Cardiac fibroblast (primary cell): ENCODE measurements around the gene NDRG2.
"Not testable (repeated sequence)": the region's sequence is repeated elsewhere in the genome, so short reads cannot be mapped to it uniquely, and the experiment has no call there.

ENCODE experiments used
- DNase-seq, 2 donors: peaks; one replicate each; pipeline versions ENCODE4 v3.0.0 to v3.0.0-alpha.2; 2010; ENCODE audit warnings: low read depth in 2 of 2
- H3K4me3 ChIP-seq, 2 donors: replicated peaks in 1 of 2; 1 replicate in 1 of 2; 2 replicates in 1 of 2; pipeline ENCODE4 v1.5.1; 2011; ENCODE audit warnings: low read depth in 2 of 2, low read length in 2 of 2, mild to moderate bottlenecking in 2 of 2, moderate library complexity in 1 of 2
- TF ChIP-seq, protein P1 (sequence below): IDR thresholded peaks from one replicate; pipeline ENCODE4 v1.5.1; 2011; ENCODE audit warnings: low read depth, mild to moderate bottlenecking, low read length, inconsistent platforms

Gene NDRG2

DNA sequence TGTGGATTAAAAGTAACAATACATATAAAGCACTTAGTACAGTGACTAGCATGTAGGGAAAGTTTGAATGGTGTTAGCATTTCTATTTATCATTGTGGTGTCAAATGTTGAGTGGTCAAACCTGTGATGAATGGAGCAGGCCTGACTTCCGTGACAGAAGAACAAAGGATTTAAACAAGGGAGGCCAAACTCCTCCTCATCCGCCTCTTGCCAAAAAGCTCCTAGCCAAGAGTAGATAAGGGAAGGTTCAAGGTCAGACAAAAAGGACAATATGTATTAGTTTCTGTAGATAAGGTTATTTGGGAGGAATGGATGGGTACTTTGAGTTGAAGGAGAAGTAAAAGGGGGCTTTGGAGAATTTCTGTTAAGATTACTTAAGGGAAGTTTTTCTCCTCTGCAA lies 23.8 kb upstream of the NDRG2 start:
- DNase-seq: peak in 1 of 2 donors; percentile 32
- TF ChIP-seq, protein P1, sequence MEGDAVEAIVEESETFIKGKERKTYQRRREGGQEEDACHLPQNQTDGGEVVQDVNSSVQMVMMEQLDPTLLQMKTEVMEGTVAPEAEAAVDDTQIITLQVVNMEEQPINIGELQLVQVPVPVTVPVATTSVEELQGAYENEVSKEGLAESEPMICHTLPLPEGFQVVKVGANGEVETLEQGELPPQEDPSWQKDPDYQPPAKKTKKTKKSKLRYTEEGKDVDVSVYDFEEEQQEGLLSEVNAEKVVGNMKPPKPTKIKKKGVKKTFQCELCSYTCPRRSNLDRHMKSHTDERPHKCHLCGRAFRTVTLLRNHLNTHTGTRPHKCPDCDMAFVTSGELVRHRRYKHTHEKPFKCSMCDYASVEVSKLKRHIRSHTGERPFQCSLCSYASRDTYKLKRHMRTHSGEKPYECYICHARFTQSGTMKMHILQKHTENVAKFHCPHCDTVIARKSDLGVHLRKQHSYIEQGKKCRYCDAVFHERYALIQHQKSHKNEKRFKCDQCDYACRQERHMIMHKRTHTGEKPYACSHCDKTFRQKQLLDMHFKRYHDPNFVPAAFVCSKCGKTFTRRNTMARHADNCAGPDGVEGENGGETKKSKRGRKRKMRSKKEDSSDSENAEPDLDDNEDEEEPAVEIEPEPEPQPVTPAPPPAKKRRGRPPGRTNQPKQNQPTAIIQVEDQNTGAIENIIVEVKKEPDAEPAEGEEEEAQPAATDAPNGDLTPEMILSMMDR: no peak
- no peak overlapping the region for H3K4me3 ChIP-seq

DNA sequence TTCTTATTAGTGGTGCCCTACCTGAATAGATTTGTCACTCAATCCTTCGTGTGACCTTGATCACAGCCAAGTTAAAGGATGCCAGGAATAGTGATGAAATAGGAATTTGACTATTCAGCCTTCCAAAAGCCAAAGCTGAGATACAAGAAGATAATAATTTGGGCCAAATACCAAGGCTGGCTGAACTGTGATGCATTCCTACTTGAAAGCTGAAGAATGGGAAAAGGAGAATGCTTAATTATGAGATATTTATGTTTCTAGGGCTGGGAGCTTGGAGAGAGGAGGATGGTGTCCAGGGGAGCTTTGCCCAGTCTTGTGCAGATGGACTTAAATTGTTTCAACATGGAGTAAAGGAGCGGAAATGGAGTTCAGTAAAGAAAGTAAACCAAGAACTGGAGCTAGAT lies 22.5 kb upstream of the NDRG2 start:
- H3K4me3 ChIP-seq: no peak overlapping the region
- peak in 1 of 2 donors; percentile 56 for DNase-seq
- TF ChIP-seq, protein P1: no peak

DNA sequence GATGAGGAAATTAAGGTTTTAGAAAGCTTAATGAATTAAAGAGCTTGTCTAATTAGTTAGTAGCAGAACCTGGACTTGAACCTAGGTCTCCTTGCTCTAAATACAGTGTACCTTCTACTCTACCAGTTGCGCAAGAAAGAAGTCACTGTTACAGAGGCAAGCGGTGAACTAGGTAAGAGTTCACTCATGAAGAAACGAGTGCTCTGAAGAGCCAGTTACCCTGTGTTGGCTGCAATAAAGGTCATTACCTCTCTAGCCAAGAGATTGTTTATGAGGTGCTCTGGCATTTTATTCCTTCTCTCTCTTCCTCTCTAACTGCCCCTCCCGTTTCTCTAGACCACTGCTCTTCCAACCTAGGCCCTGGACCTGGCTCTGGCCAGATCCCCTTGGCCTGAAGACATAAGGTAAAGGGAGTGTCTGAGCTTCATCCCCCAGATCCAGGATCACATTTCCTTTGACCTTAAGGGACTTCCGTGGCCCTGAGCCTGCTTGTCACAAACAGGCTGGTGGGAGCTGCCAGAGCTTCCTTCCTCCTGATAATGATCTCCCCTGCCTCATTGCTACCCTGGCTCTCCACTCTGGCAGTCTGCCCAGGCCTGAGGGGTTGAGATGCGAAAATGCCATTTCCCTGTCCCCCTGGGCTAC lies 19.2 kb upstream of the NDRG2 start:
- H3K4me3 ChIP-seq: no peak overlapping the region
- no peak for DNase-seq
- TF ChIP-seq, protein P1: no peak

DNA sequence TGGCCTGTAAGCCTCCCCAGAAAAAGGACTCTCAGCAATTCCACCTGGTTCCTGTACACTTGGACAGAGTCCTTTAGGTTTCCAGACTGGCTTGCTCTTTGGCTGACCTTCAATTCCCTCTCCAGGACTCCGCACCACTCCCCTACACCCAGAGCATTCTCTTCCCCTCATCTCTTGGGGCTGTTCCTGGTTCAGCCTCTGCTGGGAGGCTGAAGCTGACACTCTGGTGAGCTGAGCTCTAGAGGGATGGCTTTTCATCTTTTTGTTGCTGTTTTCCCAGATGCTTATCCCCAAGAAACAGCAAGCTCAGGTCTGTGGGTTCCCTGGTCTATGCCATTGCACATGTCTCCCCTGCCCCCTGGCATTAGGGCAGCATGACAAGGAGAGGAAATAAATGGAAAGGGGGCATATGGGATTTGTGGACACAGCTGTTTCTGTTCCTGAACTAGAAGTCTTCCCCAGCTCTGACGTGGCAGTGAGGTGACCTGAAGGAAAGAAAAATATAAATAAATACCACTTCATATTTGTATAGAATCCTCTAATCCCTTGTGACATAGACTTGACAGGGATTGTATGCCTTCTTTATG lies 18.6 kb upstream of the NDRG2 start:
- H3K4me3 ChIP-seq: no peak overlapping the region
- TF ChIP-seq, protein P1: no peak
- no peak for DNase-seq

DNA sequence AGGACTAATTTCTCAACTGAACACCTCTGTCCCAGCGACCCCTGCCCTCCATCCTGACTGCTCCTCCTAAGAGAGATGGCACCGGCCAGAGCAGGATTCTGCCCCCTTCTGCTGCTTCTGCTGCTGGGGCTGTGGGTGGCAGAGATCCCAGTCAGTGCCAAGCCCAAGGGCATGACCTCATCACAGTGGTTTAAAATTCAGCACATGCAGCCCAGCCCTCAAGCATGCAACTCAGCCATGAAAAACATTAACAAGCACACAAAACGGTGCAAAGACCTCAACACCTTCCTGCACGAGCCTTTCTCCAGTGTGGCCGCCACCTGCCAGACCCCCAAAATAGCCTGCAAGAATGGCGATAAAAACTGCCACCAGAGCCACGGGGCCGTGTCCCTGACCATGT lies 18.1 kb upstream of the NDRG2 start:
- TF ChIP-seq, protein P1: no peak
- DNase-seq: no peak
- H3K4me3 ChIP-seq: no peak overlapping the region

DNA sequence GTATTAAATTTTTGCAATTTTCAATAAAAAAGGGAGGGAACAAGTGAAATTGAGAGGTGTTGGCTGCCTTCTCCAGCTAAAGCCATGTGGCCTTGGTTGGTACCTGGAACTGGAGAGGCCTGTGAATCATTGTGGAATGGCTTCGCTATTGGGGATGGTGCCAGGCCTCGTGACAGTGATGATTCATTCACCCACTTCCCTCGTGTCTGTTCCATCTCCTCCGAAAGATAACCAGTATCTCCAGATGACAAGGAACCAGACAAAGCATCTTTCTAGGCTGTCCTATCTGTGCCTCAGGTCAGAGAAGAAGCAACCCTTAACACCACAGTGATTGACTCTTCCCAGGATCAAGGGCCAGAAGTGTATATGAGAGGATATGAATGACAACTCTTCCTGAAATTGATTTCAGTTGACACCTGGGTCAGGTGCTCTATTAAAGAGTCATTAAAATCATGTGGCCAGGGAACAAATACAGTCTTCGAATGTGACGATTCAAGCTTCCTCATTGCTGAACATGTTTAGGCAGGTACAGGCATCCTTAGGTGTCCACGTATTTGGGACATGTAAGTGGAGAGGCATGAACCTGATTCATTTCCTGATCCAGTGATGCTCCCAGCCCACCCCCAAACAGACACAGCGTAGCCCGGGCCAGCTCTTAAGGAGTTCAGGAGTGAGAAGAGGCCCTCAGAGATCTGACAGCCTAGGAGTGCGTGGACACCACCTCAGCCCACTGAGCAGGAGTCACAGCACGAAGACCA lies 17.0 kb upstream of the NDRG2 start, which contains the start of gene RNASE7:
Gene RNASE7 (plus strand): TSS at position 687 of the 758 bp plus-strand sequence. CDS start 631 bp downstream, outside the sequence.
- no peak within 1 kb of the TSS for H3K4me3 ChIP-seq
- TF ChIP-seq, protein P1: no peak
- DNase-seq: peak; percentile 36 to 46

DNA sequence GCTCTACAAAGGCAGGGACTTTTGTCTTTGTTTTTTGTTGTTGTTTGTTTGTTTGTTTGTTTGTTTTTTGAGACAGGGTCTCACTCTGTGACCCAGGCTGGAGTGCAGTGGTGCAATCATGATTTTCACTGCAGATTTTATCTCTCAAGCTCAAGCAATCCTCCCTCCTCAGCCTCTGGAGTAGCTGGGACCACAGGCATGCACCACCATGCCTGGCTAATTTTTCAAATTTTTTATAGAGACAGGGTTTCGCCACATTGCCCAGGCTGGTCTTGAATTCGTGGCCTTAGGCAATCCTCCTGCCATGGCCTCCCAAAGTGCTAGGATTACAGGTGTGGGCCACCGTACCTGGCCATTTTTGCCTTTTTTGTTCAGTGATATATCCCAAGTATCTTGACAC lies 16.1 kb upstream of the NDRG2 start:
- H3K4me3 ChIP-seq, DNase-seq: not testable (repeated sequence)
